HepG2 (cell line): ENCODE results near the gene ZNF562. TPM values are rescaled to one million over a fixed set of nuclear protein-coding genes. Genes with fewer than 3 reads are reported as not detected.

Source experiments
- ATAC-seq: fragments of 200-7000 bp; cut with Tn5 transposase; 3 replicates; pipeline ENCODE4 v1.9.1; 2020; ENCODE audit warnings: mild to moderate bottlenecking, moderate library complexity
- BruUV-seq: library from RNA; stranded (reverse); fragments of 400-500 nt; replicated peaks from 2 replicates; lab custom pipeline; 2021; lab: Mats Ljungman, UMichigan
- CTCF ChIA-PET: fragments of 300-600 bp; formaldehyde crosslinking; extraction: SDS; loops from one replicate; lab custom pipeline; 2021; ENCODE audit warnings: low total read pairs, inconsistent platforms, low intra/inter-chr PET ratio; lab: Yijun Ruan, JAX
- POLR2A ChIA-PET: fragments of 350-600 bp; sonication (Branson Sonifier 250); formaldehyde crosslinking; loops from one replicate; lab custom pipeline; 2020; ENCODE audit warnings: antibody characterized with exemption, inconsistent platforms; lab: Yijun Ruan, JAX
- DNase-seq: peaks from one replicate; pipeline ENCODE4 v3.0.0-alpha.2; 2015; ENCODE audit warnings: low spot score
- FAIRE-seq: peaks from 3 replicates; lab custom pipeline; 2011; peaks lifted over from hg19 to GRCh38; lab: Jason Lieb, UNC
- H2AFZ ChIP-seq: one replicate; pipeline ENCODE4 v1.6.1; 2011; ENCODE audit warnings: low read length, inconsistent platforms
- H3K27ac ChIP-seq: fragments of 300-600 bp; 3 replicates; pipeline ENCODE4 v1.8.0; 2011; ENCODE audit warnings: mixed run types, mild to moderate bottlenecking, mixed read lengths, low read length, inconsistent platforms; ENCODE audit not compliant: insufficient read depth; ENCODE audit errors: extremely low read length
- H3K27me3 ChIP-seq, 2 experiments: fragments of 200-600 bp in 1 of 2; 2 replicates in 1 of 2; 3 replicates in 1 of 2; pipeline versions ENCODE4 v1.6.0 to v1.8.0; 2011; ENCODE audit warnings: low read length in 2 of 2, mild to moderate bottlenecking in 2 of 2, moderate library complexity in 2 of 2, inconsistent platforms in 1 of 2; ENCODE audit not compliant: insufficient read depth in 2 of 2, control insufficient read depth in 1 of 2
- H3K36me3 ChIP-seq, 2 experiments: fragments of 200-600 bp in 1 of 2; replicated peaks in 1 of 2; 2 replicates in 1 of 2; 3 replicates in 1 of 2; pipeline versions ENCODE4 v1.5.1 to v1.8.0; 2011; ENCODE audit warnings: low read length in 2 of 2, inconsistent platforms in 1 of 2; ENCODE audit not compliant: insufficient read depth in 2 of 2, control insufficient read depth in 1 of 2
- H3K4me1 ChIP-seq: 2 replicates; pipeline ENCODE4 v1.5.1; 2012; ENCODE audit warnings: low read length, inconsistent platforms; ENCODE audit not compliant: insufficient read depth
- H3K4me2 ChIP-seq: 2 replicates; pipeline ENCODE4 v1.6.0; 2011; ENCODE audit warnings: low read depth, low read length, inconsistent platforms
- H3K4me3 ChIP-seq, 3 experiments: fragments of 200-600 bp in 1 of 3; sonication (generic), shearing (Covaris generic) in 1 of 3; replicated peaks in 1 of 3; 2 replicates each; pipeline ENCODE4 v1.5.1; 2011 to 2016; ENCODE audit warnings: low read length in 3 of 3, inconsistent platforms in 2 of 3, low read depth in 2 of 3, mild to moderate bottlenecking in 2 of 3, control low read depth in 1 of 3, mixed read lengths in 1 of 3; ENCODE audit not compliant: insufficient read depth in 1 of 3
- H3K79me2 ChIP-seq: one replicate; pipeline ENCODE4 v1.6.1; 2011; ENCODE audit warnings: low read length, inconsistent platforms; ENCODE audit not compliant: insufficient read depth
- H3K9ac ChIP-seq: 2 replicates; pipeline ENCODE4 v1.6.0; 2011; ENCODE audit warnings: mild to moderate bottlenecking, low read depth, low read length, inconsistent platforms; ENCODE audit not compliant: insufficient read depth
- H3K9me3 ChIP-seq: 2 replicates; pipeline ENCODE4 v1.5.1; 2012; ENCODE audit warnings: mild to moderate bottlenecking, low read length
- H4K20me1 ChIP-seq: 2 replicates; pipeline ENCODE4 v1.6.0; 2011; ENCODE audit warnings: inconsistent platforms, mild to moderate bottlenecking, low read length, moderate library complexity; ENCODE audit not compliant: insufficient read depth
- ARHGAP35 ChIP-seq: sonication (generic); formaldehyde crosslinking; IDR thresholded peaks from 2 replicates; pipeline ENCODE4 v1.9.0; 2022; ENCODE audit warnings: mild to moderate bottlenecking, inconsistent platforms, moderate library complexity, missing genetic modification reagents, borderline replicate concordance
- ATRX ChIP-seq: sonication (generic); formaldehyde crosslinking; IDR thresholded peaks from 2 replicates; pipeline ENCODE4 v1.4.0; 2020; ENCODE audit warnings: missing genetic modification reagents, borderline replicate concordance
- HINFP ChIP-seq: sonication (generic); formaldehyde crosslinking; IDR thresholded peaks from 2 replicates; pipeline ENCODE4 v1.4.0; 2020; ENCODE audit warnings: low read depth, mild to moderate bottlenecking, missing genetic modification reagents
- NFIC ChIP-seq: IDR thresholded peaks from 2 replicates; pipeline ENCODE4 v1.6.1; 2012; ENCODE audit warnings: mild to moderate bottlenecking, low read length, inconsistent platforms
- ZFP90 ChIP-seq: sonication (generic); formaldehyde crosslinking; IDR thresholded peaks from 2 replicates; pipeline ENCODE4 v1.8.0; 2022; ENCODE audit warnings: missing genetic modification reagents, mild to moderate bottlenecking, inconsistent platforms, borderline replicate concordance
- ZNF329 ChIP-seq: sonication (generic); formaldehyde crosslinking; IDR thresholded peaks from 2 replicates; pipeline ENCODE4 v1.9.0; 2021; ENCODE audit warnings: low read depth, mild to moderate bottlenecking, missing genetic modification reagents
- ZNF510 ChIP-seq: sonication (generic); formaldehyde crosslinking; IDR thresholded peaks from 2 replicates; pipeline ENCODE4 v1.4.0; 2020; ENCODE audit warnings: low read depth, mild to moderate bottlenecking, missing genetic modification reagents
- WGBS: methylation state at CpG from one replicate; pipeline ENCODE4 v1.1.6; 2017; ENCODE audit warnings: low lambda C conversion rate; 5-methylcytosine and 5-hydroxymethylcytosine counted together
- in situ Hi-C: cut with HindIII; loops from 2 replicates; pipeline ENCODE4 v1.10.0; 2017; ENCODE audit warnings: low pct_unique_long_range_greater_than_20kb; ENCODE audit not compliant: extremely low pct_ligation_motif_present
- intact Hi-C: fragments of 100-400 bp; cut with micrococcal nuclease; formaldehyde crosslinking; loops from one replicate; pipeline ENCODE4 v1.10.0; 2022; ENCODE audit not compliant: unreplicated experiment
- polyA plus RNA-seq, 8 experiments: library from polyadenylated mRNA; depleted of rRNA in 3 of 8; stranded (reverse) in 7 of 8; unstranded in 1 of 8; fragments of >200 nt; fragmentation: Illumina TruSeq in 4 of 8; extraction: Trizol in 4 of 8; gene quantifications; 2 replicates each; pipeline versions ENCODE4 v1.2.1 to v1.2.3, GENCODE V29; 2011 to 2016; ENCODE audit warnings: low read depth in 4 of 8, missing spikeins in 1 of 8, mixed read lengths in 1 of 8; ENCODE audit not compliant: insufficient read depth in 1 of 8
- total RNA-seq, 5 experiments: library from RNA; depleted of rRNA; stranded (reverse); fragments of >200 nt; fragmentation: Illumina TruSeq; extraction: Trizol; gene quantifications; 2 replicates each; pipeline ENCODE4 v1.2.3, GENCODE V29; 2016; ENCODE audit warnings: low read depth in 1 of 5
- TF ChIP-seq, protein P1 (sequence below): sonication (generic); formaldehyde crosslinking; IDR thresholded peaks from 2 replicates; pipeline ENCODE4 v1.4.0; 2020; ENCODE audit warnings: missing genetic modification reagents, borderline replicate concordance

Gene ZNF562
- total and polyA plus RNA-seq, 2 of the 13 experiments (the other 11 are each of a cell fraction or from before 2014, with no cell fraction given) = 13.1 to 32.7 TPM

DNA sequence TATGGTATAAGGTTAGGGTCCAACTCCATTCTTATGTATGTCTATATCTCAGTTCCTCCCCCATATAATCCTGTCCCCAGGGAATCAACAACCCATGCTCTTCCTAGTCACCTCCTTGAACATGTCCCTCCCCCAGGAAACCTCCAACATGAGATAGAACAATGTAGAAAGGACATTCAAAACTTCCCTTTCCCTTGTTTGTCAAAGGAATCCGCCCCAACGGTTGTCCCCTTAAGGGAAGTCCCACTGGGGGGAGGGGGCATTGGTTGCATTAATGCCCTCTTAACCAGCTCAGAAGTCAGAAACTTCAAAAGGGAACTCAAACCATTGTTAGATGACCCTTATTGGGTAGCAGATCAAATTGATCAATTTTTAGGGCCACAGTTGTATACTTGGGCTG lies 47.0 kb downstream of the ZNF562 start:
- FAIRE-seq = no peak
- Histone ChIP-seq H3K9ac (no peak overlapping the region), H3K4me3 (no peak overlapping the region), H2AFZ (no peak overlapping the region), H4K20me1 (no peaks in the 10 kb centered on the region), H3K27ac (no peak overlapping the region), H3K9me3 (no peaks in the 10 kb centered on the region), H3K4me1 (peaks cover 3% of the 10 kb centered on the region; the same call in 1 of the 2 replicates), H3K27me3 (no peaks in the 10 kb centered on the region), H3K79me2 (no peaks in the 10 kb centered on the region), H3K4me2 (no peak overlapping the region), H3K36me3 (peaks cover 0 to 4% of the 10 kb centered on the region in 2 experiments; a peak in 3 of 5 replicates)
- no TSS peak for BruUV-seq
- intact Hi-C loops = no loop called here
- CTCF ChIA-PET = interaction anchor here (1.2 kb wide), 1 partner anchor 97 kb away, joined by 3 read pairs; no protein-coding TSS in a partner anchor
- POLR2A ChIA-PET = no interaction called here
- ATAC-seq = no peak
- in situ Hi-C loops = loop anchor here (5.0 kb wide), 1 partner anchor 164 kb away; no protein-coding TSS in a partner anchor
- DNase-seq = no peak
- TF ChIP-seq, protein P1, sequence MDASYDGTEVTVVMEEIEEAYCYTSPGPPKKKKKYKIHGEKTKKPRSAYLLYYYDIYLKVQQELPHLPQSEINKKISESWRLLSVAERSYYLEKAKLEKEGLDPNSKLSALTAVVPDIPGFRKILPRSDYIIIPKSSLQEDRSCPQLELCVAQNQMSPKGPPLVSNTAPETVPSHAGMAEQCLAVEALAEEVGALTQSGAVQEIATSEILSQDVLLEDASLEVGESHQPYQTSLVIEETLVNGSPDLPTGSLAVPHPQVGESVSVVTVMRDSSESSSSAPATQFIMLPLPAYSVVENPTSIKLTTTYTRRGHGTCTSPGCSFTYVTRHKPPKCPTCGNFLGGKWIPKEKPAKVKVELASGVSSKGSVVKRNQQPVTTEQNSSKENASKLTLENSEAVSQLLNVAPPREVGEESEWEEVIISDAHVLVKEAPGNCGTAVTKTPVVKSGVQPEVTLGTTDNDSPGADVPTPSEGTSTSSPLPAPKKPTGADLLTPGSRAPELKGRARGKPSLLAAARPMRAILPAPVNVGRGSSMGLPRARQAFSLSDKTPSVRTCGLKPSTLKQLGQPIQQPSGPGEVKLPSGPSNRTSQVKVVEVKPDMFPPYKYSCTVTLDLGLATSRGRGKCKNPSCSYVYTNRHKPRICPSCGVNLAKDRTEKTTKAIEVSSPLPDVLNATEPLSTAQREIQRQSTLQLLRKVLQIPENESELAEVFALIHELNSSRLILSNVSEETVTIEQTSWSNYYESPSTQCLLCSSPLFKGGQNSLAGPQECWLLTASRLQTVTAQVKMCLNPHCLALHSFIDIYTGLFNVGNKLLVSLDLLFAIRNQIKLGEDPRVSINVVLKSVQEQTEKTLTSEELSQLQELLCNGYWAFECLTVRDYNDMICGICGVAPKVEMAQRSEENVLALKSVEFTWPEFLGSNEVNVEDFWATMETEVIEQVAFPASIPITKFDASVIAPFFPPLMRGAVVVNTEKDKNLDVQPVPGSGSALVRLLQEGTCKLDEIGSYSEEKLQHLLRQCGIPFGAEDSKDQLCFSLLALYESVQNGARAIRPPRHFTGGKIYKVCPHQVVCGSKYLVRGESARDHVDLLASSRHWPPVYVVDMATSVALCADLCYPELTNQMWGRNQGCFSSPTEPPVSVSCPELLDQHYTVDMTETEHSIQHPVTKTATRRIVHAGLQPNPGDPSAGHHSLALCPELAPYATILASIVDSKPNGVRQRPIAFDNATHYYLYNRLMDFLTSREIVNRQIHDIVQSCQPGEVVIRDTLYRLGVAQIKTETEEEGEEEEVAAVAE (CRISPR knock-in tag) = no peak
- TF ChIP-seq NFIC (no peak), ARHGAP35 (CRISPR knock-in tag) (no peak), ATRX (CRISPR knock-in tag) (no peak), HINFP (CRISPR knock-in tag) (no peak), ZNF329 (CRISPR knock-in tag) (no peak), ZFP90 (CRISPR knock-in tag) (no peak), ZNF510 (CRISPR knock-in tag) (no peak)
- WGBS = 100% methylated on average over 2 of the region's 2 CpGs
